ENCODE measurements around the gene FITM1. TPM values are rescaled to one million over a fixed set of nuclear protein-coding genes. Genes with fewer than 3 reads are reported as not detected.

Gene FITM1
- total RNA-seq, 1 experiment from 2014 or later: 0.72 TPM

GRCh38 chr14:24141097-24141880, 10.8 kb downstream of the FITM1 start, which contains the start of gene EMC9:
EMC9 (minus strand) TSS chr14:24141591; CDS start chr14:24141304, 287 bp downstream.
- Histone ChIP-seq H3K23ac (ENCODE audit: insufficient read length, low read depth, low read length) (no peak within 1 kb of the TSS), H2BK20ac (ENCODE audit: low read depth, low read length, poor library complexity, severe bottlenecking) (no peak within 1 kb of the TSS), H3K9ac (ENCODE audit: extremely low read depth, insufficient read length, low read length) (peak within 1 kb of the TSS; percentile 66), H2BK12ac (ENCODE audit: insufficient read length, low read depth, low read length) (no peak within 1 kb of the TSS), H2BK120ac (ENCODE audit: low read depth, low read length, poor library complexity, severe bottlenecking) (no peak within 1 kb of the TSS), H2AK5ac (ENCODE audit: insufficient read length, low read length) (no peak within 1 kb of the TSS), H3K4me1 (ENCODE audit: insufficient read depth, low read length) (no peaks in the 10 kb centered on the region), H2BK5ac (ENCODE audit: insufficient read length, low read length) (no peak within 1 kb of the TSS), H4K5ac (ENCODE audit: insufficient read length, low read depth, low read length) (no peak within 1 kb of the TSS), H3K27me3 (ENCODE audit: insufficient read depth, low read length) (no peaks in the 10 kb centered on the region), H3K56ac (ENCODE audit: insufficient read length, low read depth, low read length) (no peak within 1 kb of the TSS), H3K9me3 (ENCODE audit: control insufficient read depth, low read depth, low read length) (no peaks in the 10 kb centered on the region), H3K4ac (ENCODE audit: low read depth, low read length) (no peak within 1 kb of the TSS), H3K4me2 (ENCODE audit: insufficient read depth, insufficient read length, low read length) (peak within 1 kb of the TSS; percentile 73), H4K20me1 (ENCODE audit: control insufficient read depth, insufficient read depth, insufficient read length) (no peaks in the 10 kb centered on the region), H3K79me1 (ENCODE audit: insufficient read depth, low read depth, low read length, poor library complexity, severe bottlenecking) (peaks cover 2% of the 10 kb centered on the region), H4K91ac (ENCODE audit: insufficient read length, low read depth, low read length) (no peak within 1 kb of the TSS), H3K79me2 (ENCODE audit: insufficient read depth, low read length) (peaks cover 3% of the 10 kb centered on the region; the same call in 1 of the 2 replicates), H3K27ac (ENCODE audit: insufficient read length, low read depth, low read length) (peak within 1 kb of the TSS; percentile 21), H3K14ac (ENCODE audit: insufficient read depth, low read length) (peak within 1 kb of the TSS; percentile 46; the same call in 1 of the 2 replicates), H3K18ac (ENCODE audit: insufficient read length, low read depth, low read length) (peak within 1 kb of the TSS; percentile 46), H2AFZ (ENCODE audit: low read length) (no peak within 1 kb of the TSS), H3T11ph (ENCODE audit: low read length) (no peak within 1 kb of the TSS), H4K8ac (replicated peaks; ENCODE audit: insufficient read length, low read depth, low read length) (no peak within 1 kb of the TSS), H3K23me2 (ENCODE audit: insufficient read length, low read depth, low read length, poor library complexity, severe bottlenecking) (peaks cover 11% of the 10 kb centered on the region), H2BK15ac (ENCODE audit: low read depth, low read length) (no peak within 1 kb of the TSS)
- no CpG with 5 or more reads among the region's 65 CpGs for WGBS (ENCODE audit: extremely low coverage, insufficient read length, low lambda C conversion rate)
- Mint-ChIP-seq H3K27me3 (ENCODE audit: low read depth) (no peaks in the 10 kb centered on the region), H3K27ac (peak within 1 kb of the TSS; percentile 97 to 99 (median 98)), H3K9me3 (no peaks in the 10 kb centered on the region), H3K4me3 (peak within 1 kb of the TSS; percentile 98 to 100), H3K4me1 (peaks cover 36 to 37% of the 10 kb centered on the region in 2 experiments), H3K36me3 (ENCODE audit: insufficient read depth in 1 of 3, low read depth in 3 of 3) (peaks cover 25 to 53% (median 51%) of the 10 kb centered on the region in 3 experiments)
- TF ChIP-seq CTCF (conservative IDR thresholded peaks at IDR 0.05): peak; percentile 50
- peak; percentile 100 for DNase-seq

Data from H9 (cell line).